ENCODE results near the gene TBX1. TPM values are rescaled to one million over a fixed set of nuclear protein-coding genes. Genes with fewer than 3 reads are reported as not detected.

TBX1 gene
- not detected for total RNA-seq

DNA sequence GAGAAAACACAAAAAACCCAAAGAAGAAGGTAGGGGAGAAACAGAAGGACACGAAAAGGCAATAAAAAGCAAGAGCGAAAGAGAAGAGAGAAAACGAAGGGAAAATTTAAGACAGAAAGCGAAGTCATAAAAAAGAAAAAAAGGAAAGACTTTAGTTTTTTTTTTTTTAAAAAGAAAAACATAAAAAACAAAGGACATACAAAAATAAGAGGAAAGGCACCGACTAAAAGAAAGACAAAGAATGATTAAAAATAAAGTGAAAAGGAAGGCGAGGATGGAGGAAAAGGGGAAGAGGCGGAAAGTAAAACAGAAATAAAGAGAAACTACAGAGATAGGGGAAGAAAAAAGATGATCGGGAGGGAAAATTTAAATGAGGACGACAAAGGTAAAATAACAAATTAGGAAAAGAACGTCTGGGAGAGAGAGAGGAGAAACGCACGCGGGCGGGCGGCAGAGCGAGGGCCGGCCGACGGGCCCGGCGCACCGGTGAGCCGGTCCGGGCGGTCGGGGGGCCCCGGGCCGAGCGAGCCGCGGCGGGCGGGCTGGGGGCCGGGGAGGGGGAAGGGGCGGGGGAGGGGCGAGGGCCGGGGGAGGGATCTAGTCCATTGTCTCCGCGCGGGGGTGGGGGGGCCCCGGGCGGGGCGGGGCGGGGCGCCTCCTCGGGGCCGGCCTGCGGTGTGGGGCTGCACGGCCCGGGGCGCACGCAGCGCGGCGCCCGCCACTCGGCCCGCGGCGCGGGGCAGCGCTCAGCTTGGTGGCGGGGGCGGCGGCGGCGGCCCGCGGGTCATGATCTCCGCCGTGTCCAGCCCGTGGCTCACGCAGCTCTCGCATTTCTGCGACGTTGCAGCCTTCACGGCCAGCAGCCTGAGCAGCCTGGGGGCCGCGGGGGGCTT lies at the start of gene TBX1:
TSS of gene TBX1 (plus strand) at position 721 of the 893 bp plus-strand sequence. CDS start at position 787, 66 bp downstream.
- FAIRE-seq (no peak), DNase-seq (ENCODE audit: low spot score in 2 of 2) (no peak)

DNA sequence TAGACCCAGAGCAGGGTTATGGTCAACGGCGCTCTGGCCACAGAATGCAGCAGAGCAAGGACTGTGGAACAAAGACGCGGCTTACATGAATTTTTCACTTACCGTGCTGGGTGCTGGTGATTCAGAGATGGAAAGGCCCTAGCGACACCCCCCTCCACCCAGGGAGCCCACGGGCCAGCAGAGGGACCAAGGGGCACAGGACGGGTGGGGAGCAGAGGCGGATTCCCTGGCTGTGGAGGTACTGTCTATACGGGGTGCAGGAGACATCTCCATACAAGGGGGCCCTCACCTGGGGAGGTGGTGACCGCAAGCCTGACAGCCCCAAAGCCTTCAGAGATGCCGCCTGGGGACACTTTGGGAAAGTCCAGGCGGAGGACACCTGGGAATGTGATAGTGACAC lies 47.3 kb upstream of the TBX1 start:
- no peak for FAIRE-seq
- no peak for DNase-seq (ENCODE audit: low spot score in 2 of 2)

DNA sequence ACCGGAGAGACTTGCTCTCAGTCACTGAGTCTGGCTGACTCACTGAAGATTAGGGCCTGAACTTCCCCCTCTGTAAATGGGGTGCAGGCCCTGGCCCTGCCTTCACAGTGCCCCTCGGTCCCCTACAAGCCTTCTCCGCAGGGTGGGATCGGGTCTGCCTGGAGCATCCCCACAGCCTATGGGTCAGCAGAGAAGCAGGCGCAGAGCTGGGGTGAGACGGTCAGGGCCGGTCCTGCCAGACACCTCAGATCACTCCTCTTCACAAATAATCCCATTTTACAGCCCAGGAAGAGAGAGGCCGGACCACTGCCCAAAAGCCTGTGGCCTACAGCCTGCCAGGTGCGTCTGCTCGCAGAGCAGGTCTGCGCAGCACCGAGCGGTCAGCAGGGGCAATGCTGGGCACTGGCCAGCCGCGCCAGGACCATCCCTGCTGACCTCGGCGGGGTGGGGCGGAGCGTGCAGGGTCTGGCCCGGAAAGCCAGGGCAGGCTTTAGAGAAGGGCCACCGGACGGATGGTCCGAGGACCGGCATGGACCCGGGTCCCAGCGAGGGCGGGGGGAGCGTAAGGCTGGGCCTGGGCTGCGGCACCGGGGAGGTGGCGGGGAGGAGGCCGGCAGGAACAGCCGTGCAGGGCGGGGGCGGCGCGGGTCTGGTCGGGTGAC lies 46.8 kb upstream of the TBX1 start:
- no peak for DNase-seq (ENCODE audit: low spot score in 2 of 2)
- no peak for FAIRE-seq

DNA sequence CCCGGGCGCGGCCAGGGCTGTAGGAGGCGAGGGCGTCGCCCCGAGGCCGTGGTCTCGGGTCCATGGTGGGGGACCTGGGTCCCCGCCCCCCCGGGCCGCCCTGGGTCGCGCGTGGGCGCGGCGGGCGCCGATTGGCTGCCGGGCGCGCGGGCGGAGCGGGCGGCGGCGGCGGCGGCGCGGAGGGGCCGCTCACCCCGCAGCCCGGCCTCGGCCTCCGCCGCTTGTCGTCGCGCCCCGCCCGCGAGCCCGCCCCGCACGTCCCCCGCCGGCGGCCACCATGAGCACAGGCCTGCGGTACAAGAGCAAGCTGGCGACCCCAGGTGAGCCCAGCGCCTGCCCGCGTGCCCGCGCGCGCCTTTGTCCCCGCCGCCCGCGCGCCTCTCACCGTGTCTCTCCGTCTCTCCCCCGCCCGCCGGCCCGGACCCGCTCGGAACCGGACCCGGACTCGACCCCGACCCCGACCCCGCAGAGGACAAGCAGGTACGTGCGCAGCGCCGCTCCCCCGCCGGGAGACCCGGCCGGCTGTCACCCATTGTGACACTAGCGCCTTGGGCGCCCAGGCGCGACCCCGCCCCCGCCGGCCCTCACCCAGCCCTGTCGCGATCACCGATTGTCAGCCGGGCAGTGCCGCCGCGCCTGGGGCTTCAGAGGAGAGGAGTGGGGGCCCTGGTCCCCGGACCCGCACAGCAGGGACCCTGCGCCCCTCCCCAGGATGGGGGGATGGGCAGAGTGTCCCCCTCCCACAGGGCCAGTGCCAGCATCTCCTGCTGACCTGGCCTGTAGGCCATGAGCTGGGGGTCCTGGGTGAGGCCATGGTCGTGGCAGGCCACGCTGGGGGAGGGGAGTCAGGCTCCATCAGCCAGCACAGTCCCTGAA lies 46.0 kb upstream of the TBX1 start, which contains the start of gene SEPTIN5:
TSS of gene SEPTIN5 (plus strand) at position 192 of the 876 bp plus-strand sequence. CDS start at position 278, 86 bp downstream.
- FAIRE-seq (no peak), DNase-seq (ENCODE audit: low spot score in 2 of 2) (peak in 1 of 2 donors; percentile 60)

DNA sequence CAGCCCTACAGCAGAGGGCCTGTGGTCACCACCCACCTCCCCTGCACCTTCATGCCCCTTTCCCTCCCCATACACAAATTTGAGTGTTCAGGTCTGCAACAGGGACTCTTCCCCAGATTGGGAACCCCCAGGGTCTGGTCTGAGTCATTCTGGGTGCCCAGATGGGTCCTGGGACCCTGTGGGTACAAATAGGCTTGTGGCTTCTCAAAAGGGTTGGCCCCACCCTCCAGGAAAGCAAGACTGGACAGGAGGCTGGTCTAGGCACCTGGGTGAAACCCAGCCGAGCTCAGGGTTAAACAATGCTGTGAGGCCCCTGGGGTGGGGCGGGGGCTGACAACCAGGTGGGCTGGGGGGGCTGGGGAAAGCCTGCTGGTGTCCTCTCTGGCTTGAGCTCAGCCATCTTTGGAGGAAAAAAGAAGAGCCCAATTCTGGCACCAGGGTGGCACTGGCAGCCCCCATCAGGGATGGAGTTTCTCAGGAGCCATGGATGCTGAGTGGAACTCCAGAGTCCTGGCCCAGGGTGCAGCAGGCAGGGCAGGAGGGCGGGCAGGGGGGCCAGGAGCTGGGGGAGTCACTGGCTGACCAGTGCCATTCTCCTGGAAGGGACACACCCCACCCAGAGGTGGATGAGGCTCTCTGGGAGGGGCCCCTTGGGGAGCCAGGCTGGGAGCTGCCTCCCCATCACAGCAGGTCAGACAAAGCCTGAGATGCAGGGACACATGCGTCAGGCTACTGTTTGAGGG lies 45.2 kb upstream of the TBX1 start:
- no peak for DNase-seq (ENCODE audit: low spot score in 2 of 2)
- FAIRE-seq, result no peak

DNA sequence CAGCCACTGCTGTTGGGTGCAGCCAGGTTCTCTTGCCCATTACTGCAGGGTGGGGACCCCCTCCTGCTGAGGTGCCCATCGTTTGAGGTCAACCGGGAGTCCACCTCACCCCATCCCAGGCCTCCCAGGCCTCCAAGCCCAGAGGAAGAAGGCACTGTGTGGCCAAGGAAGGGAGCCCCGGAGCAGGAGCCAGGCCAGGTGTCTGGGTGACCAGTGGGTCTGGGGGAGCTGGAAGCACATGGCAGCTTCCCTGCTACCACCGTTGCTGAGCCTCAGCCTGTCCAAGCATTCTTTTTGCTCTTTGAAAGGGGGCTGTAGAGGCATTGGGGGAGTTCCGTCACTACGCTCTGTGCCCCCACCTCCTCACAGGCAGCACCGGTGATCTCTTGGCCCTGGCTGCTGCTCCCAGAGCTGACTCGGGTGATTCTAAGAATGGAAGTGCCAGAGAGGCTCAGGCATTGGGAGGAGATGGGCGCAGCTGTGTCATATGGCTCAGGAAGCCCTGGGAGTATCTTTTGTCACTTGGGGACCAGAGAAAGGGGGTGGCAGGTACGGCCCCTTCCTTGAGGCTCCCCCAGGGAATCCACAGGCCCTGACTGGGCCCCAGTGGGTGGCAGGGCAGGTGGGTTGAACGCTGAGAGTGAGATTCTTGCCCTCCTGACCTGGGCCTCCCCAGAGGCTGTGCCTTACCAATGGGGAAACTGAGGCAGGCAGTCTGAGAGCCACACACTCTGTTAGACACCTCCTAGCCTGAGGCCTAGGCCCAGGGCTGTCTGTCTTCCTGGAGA lies 44.3 kb upstream of the TBX1 start:
- FAIRE-seq, result no peak
- no peak for DNase-seq (ENCODE audit: low spot score in 2 of 2)

DNA sequence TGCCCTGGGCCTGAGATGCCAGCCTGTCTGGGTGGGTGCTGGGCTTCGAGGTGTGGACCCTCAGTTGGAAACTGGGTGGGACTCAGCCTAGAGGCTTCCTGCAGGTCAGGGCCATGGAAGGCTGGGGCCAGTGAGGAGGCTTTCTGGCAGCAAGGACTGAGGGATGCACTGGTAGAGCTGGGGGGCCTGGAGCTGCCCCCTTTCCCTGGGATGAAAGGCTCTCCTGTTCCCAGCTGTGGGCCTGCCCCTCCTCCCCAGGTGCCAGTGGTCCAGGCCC lies 43.8 kb upstream of the TBX1 start:
- DNase-seq (ENCODE audit: low spot score in 2 of 2), result no peak
- FAIRE-seq, result no peak

DNA sequence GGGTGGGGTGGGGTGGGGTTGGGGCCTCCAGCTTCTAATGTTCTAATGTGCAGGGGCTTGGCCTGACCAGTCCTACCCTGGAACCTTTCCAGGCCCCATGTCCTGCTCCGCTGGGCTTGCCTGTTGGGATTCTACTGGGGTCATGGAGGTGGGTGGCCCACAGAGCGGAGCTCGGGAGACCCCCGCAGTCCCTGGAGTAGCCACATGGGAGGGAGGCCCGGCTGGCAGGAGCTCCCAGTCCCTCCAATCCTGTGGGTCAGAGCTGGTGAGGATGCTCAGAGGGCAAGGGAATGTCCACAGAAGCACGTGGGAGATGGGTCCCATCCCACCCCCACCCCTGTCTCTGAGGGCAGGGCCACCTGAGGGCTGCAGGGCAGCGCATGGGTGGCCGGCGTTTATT lies 43.4 kb upstream of the TBX1 start:
- no peak for FAIRE-seq
- no peak for DNase-seq (ENCODE audit: low spot score in 2 of 2)

DNA sequence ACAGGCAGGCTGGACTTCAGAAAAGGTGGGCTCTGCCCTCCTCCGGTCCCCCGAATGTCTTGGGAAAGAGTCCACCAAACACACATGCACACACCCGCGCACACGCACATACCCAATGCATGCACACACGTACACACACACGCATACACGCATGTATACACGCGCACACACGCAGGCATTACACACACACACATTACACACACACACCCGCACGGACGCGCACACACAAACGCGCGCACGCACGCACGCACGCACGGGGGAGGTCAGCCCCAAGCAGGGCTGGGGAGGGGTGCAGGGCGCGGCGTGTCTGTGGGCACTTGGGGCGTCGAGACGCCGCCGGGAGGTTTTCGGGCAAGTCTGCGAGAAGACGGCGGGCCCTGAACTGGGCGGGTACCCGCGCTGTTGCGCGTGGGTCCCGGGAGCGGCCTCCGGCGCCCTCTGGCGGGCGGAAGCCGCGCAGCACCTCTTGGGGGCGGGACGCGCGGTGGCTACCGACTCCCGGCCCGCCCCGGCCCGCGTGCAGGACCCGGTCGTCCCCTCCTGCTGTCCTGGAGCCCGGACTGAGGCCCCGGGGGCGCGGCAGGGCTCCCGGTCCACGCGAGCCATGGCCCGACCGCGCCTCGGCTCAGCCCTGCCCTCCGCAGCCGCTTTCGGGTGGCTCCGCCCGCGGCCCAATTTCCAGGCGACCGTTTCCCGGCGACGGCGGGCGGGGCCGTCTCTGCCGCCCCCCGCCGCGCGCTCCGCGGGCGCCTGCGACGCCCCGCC lies 42.7 kb upstream of the TBX1 start:
- peak; percentile 90 to 94 for DNase-seq (ENCODE audit: low spot score in 2 of 2)
- FAIRE-seq, result no peak

DNA sequence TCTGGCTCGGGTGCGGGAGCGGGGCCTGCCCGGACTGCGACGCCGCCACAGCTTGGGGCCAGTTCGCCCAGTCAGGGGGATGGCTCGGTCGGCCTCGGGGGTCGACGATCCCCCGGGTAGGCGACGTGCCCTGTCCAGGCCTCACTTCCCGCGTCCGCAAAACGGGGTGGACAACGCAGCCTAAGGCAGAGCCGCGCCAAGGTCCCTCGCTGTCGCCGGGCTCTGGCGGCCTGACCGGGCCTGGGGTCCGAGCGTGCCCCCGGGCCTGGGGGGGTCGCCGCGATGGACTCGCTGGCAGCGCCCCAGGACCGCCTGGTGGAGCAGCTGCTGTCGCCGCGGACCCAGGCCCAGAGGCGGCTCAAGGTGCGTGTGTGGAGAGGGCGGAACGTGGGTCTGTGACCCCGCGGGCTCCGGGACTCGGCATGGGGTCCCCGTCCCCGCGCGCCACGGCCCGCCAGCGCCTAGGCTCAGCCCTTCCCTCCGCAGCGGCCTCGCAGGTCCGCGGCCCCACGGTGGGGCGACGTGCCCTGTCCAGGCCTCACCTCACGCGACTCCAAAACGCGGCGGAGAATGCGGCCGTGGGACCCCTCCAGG lies 42.0 kb upstream of the TBX1 start:
- DNase-seq (ENCODE audit: low spot score in 2 of 2), result no peak
- FAIRE-seq, result no peak

DNA sequence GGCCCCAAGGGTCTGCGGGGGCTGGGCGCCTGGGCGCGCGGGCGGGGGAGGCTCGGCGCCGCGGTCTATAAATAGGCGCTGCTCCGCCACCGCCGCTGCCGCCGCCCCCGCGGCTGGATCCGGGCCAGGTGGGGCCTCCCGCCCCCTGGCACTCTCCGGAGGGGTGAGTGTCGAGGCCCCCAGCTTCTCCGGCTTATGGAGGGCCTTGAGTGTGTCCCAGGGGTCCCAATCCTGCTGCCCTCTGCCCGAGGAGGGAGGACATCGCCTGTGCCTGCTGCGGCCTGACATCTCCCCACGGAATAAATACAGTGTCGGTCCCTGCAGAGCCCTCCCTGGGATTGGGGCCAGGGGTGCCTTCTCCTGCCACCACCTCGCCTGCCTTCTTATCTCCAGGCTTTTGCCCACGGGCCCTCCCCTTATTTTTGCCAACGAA lies 41.5 kb upstream of the TBX1 start:
- DNase-seq (ENCODE audit: low spot score in 2 of 2), result no peak
- no peak for FAIRE-seq

DNA sequence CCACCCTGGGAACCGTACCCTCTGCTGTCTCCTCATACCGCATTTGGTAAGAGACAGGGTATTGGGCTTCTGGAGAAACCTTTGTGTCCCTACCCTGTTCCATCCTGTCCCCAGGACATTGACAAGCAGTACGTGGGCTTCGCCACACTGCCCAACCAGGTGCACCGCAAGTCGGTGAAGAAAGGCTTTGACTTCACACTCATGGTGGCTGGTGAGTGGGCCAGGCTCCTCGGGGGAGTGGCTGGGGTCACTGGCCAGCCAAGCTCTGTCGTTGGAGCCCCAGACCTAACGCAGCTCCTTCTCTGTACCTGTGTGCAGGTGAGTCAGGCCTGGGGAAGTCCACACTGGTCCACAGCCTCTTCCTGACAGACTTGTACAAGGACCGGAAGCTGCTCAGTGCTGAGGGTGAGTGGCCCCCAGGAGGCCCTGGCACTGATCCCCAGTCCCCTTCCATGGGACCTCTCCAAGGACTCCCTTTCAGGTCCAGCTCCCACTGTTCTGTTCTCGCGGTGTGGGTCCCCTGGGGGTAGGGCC lies 41.0 kb upstream of the TBX1 start:
- FAIRE-seq, result no peak
- no peak for DNase-seq (ENCODE audit: low spot score in 2 of 2)

DNA sequence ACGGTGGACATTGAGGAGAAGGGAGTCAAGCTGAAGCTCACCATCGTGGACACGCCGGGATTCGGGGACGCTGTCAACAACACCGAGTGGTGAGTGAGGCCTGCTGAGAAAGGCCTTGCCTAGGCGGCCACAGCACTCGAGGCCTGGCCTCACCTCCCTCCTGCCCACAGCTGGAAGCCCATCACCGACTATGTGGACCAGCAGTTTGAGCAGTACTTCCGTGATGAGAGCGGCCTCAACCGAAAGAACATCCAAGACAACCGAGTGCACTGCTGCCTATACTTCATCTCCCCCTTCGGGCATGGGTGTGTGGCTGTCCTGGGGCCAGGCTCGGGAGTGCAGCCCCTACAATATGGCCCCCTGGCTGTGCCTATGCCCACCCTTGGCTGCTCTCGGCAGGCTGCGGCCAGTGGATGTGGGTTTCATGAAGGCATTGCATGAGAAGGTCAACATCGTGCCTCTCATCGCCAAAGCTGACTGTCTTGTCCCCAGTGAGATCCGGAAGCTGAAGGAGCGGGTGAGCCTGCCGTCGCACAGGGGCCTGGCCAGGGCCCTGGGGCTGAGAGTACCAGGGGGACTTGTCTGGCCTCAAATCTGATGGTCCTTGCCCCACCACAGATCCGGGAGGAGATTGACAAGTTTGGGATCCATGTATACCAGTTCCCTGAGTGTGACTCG lies 40.3 kb upstream of the TBX1 start:
- no peak for DNase-seq (ENCODE audit: low spot score in 2 of 2)
- FAIRE-seq, result no peak

DNA sequence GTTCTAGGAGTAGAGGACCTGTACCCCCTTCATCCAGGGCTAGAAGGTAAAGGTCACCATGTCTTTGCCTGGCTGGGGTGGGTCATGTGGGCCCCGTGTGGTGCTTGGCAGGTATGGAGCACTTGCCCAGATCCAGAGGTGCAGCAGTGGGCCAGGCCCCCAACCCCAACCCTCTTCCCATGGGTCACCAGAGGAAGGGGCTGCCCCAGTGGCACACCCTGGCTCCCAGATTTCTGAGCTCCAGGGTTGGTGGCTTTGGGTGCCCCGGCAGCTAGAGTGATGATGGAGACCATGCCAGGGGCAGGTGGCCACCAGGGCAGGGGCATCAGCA lies 39.6 kb upstream of the TBX1 start:
- FAIRE-seq, result no peak
- DNase-seq (ENCODE audit: low spot score in 2 of 2), result no peak

DNA sequence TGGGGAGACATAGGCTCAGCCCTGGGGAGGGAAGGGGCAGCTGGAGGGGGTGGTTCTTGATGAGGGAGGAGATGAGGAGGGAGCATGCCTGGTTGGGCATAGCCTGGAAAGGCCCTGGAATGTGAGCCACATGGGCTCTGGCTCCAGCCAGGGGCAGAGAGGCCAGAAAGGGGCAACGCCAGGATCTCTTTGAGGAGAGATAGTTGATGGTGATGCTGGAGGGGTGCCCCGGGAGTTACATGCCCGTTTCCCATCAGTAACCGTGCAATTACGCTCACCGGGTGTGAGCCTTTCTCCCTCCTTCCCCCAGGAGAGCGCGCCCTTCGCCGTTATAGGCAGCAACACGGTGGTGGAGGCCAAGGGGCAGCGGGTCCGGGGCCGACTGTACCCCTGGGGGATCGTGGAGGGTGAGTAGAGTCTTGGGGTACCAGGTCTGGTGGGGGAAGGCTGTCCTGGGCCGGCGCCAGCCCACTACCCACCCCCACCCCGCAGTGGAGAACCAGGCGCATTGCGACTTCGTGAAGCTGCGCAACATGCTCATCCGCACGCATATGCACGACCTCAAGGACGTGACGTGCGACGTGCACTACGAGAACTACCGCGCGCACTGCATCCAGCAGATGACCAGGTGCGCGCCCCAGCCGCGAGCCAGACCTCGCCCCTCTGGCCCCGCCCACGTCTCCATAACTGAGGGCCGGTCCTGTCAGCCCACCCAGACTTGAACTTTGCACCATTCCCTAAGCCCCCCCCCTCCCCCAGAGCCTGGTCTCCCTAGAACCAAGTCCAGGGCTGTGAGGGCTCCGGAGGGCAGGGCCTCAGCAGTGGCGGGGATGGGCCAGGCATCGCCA lies 39.0 kb upstream of the TBX1 start:
- DNase-seq (ENCODE audit: low spot score in 2 of 2) (no peak), FAIRE-seq (no peak)

DNA sequence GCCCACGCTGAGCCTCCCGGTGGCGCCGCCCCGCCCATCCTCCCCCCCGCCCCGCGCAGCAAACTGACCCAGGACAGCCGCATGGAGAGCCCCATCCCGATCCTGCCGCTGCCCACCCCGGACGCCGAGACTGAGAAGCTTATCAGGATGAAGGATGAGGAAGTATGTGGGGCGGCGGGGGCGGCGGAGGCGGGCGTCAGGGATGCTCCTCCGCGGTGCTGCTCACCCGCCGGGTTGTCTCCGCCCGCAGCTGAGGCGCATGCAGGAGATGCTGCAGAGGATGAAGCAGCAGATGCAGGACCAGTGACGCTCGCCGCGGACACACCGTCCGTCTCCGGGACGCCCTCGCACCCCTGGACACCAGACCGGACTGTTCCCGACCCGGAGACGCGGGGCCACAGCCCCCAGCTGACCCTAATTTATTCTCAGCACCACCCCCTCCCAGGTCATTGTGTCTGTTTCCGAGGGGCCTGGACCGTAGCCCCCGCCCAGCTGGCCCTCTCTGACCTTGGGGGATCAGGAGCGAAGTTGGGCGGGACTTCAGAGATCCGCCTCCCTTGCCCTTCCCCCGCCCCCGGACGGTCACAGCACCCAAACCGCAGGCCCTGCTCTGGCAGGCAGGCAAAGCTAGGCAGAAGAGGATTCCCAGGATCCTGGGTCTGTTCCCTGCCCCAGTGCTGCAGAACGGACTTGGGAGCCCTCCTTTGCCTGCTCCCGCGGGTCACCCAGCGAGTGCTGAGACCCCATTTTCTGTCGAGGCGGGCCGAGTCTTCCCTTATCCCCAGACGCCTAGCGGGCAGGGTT lies 38.2 kb upstream of the TBX1 start:
- no peak for DNase-seq (ENCODE audit: low spot score in 2 of 2)

More for the DNA sequence above, 38.2 kb upstream of the TBX1 start:
- FAIRE-seq, result no peak
